Loucy (cell line): ENCODE results near the gene TXNDC11.

Experiments used
- H2AFZ ChIP-seq: fragments of 200-600 bp; sonication (generic); 2 replicates; pipeline ENCODE4 v1.6.0; 2016; ENCODE audit warnings: antibody characterized with exemption, mild to moderate bottlenecking, low read length, moderate library complexity
- H3F3A ChIP-seq: fragments of 200-600 bp; 2 replicates; pipeline ENCODE4 v1.6.0; 2016; ENCODE audit warnings: antibody characterized with exemption, low read depth, mild to moderate bottlenecking
- H3K27me3 ChIP-seq: fragments of 200-600 bp; sonication (generic); 2 replicates; pipeline ENCODE4 v1.6.1; 2014; ENCODE audit warnings: low read length, mild to moderate bottlenecking; ENCODE audit not compliant: insufficient read depth, poor library complexity, severe bottlenecking
- H3K36me3 ChIP-seq: fragments of 200-600 bp; sonication (generic); 2 replicates; pipeline ENCODE4 v1.6.1; 2016; ENCODE audit warnings: low read length; ENCODE audit not compliant: insufficient read depth
- H3K4me1 ChIP-seq: fragments of 200-600 bp; sonication (generic); 2 replicates; pipeline ENCODE4 v1.5.1; 2014; ENCODE audit warnings: low read length, mild to moderate bottlenecking; ENCODE audit not compliant: insufficient read depth, poor library complexity, severe bottlenecking
- H3K4me2 ChIP-seq: fragments of 200-600 bp; sonication (generic); 2 replicates; pipeline ENCODE4 v1.6.0; 2014; ENCODE audit warnings: antibody characterized with exemption, low read length, low read depth, mild to moderate bottlenecking; ENCODE audit not compliant: poor library complexity, severe bottlenecking
- H3K4me3 ChIP-seq: fragments of 200-600 bp; sonication (generic); 2 replicates; pipeline ENCODE4 v1.5.1; 2014; ENCODE audit warnings: low read length, mild to moderate bottlenecking, mixed read lengths; ENCODE audit not compliant: poor library complexity, severe bottlenecking
- H3K79me2 ChIP-seq: fragments of 200-600 bp; sonication (generic); 2 replicates; pipeline ENCODE4 v1.6.1; 2014; ENCODE audit warnings: low read length; ENCODE audit not compliant: insufficient read depth
- H3K9ac ChIP-seq: fragments of 200-600 bp; sonication (generic); 2 replicates; pipeline ENCODE4 v1.6.0; 2014; ENCODE audit warnings: mild to moderate bottlenecking, low read depth, low read length, moderate library complexity; ENCODE audit not compliant: poor library complexity, severe bottlenecking
- H3K9me2 ChIP-seq: fragments of 200-600 bp; sonication (generic); replicated peaks from 2 replicates; pipeline ENCODE4 v1.6.1; 2016; ENCODE audit warnings: low read depth, low read length, mixed read lengths
- H3K9me3 ChIP-seq: fragments of 200-600 bp; sonication (generic); 2 replicates; pipeline ENCODE4 v1.6.1; 2014; ENCODE audit warnings: mild to moderate bottlenecking, antibody characterized with exemption, low read length, low read depth; ENCODE audit not compliant: insufficient read depth
- H4K20me1 ChIP-seq: fragments of 200-600 bp; sonication (generic); 2 replicates; pipeline ENCODE4 v1.6.0; 2014; ENCODE audit warnings: antibody characterized with exemption, low read length, mild to moderate bottlenecking; ENCODE audit not compliant: insufficient read depth, poor library complexity, severe bottlenecking
- CTCF ChIP-seq: fragments of 200-600 bp; sonication (generic); conservative IDR thresholded peaks from 2 replicates; pipeline ENCODE4 v1.5.1; 2014; ENCODE audit warnings: mild to moderate bottlenecking, antibody characterized with exemption, low read length
- EZH2phosphoT487 ChIP-seq: fragments of 200-600 bp; IDR thresholded peaks from 2 replicates; pipeline ENCODE4 v1.6.1; 2018; ENCODE audit warnings: antibody characterized with exemption, mild to moderate bottlenecking, moderate library complexity, borderline replicate concordance

TXNDC11 gene

GRCh38 chr16:11681556-11681955, 61.1 kb downstream of the TXNDC11 start:
- no peaks in the 10 kb centered on the region for H3K79me2 ChIP-seq
- H3K4me1 ChIP-seq = peaks cover 3% of the 10 kb centered on the region
- H3F3A ChIP-seq = no peaks in the 10 kb centered on the region
- no peaks in the 10 kb centered on the region for H3K27me3 ChIP-seq
- no peaks in the 10 kb centered on the region for H4K20me1 ChIP-seq
- H3K9ac ChIP-seq = no peak overlapping the region
- no peak overlapping the region for H3K4me3 ChIP-seq
- H3K9me2 ChIP-seq = no peaks in the 10 kb centered on the region
- peaks cover 35% of the 10 kb centered on the region; the same call in 1 of the 2 replicates for H3K36me3 ChIP-seq
- TF ChIP-seq CTCF (no peak), EZH2phosphoT487 (no peak)
- no peak overlapping the region for H3K4me2 ChIP-seq
- no peaks in the 10 kb centered on the region for H3K9me3 ChIP-seq
- H2AFZ ChIP-seq = no peak overlapping the region

GRCh38 chr16:11679941-11680911, 62.4 kb downstream of the TXNDC11 start:
- Histone ChIP-seq H2AFZ (no peak overlapping the region), H3K79me2 (no peaks in the 10 kb centered on the region), H3F3A (no peaks in the 10 kb centered on the region), H3K36me3 (peaks cover 35% of the 10 kb centered on the region; the same call in 1 of the 2 replicates), H3K9me3 (no peaks in the 10 kb centered on the region), H3K4me3 (no peak overlapping the region), H3K4me1 (peaks cover 3% of the 10 kb centered on the region), H4K20me1 (no peaks in the 10 kb centered on the region), H3K9ac (no peak overlapping the region), H3K9me2 (no peaks in the 10 kb centered on the region), H3K27me3 (no peaks in the 10 kb centered on the region), H3K4me2 (no peak overlapping the region)
- TF ChIP-seq CTCF = no peak
- TF ChIP-seq EZH2phosphoT487 = no peak

- Histone ChIP-seq H3K9me3 (no peaks in the 10 kb centered on the region), H3F3A (no peaks in the 10 kb centered on the region), H3K4me2 (no peak overlapping the region), H3K9ac (no peak overlapping the region), H3K4me3 (no peak overlapping the region), H3K4me1 (peaks cover 3% of the 10 kb centered on the region), H3K27me3 (no peaks in the 10 kb centered on the region), H3K9me2 (no peaks in the 10 kb centered on the region), H2AFZ (no peak overlapping the region), H3K79me2 (no peaks in the 10 kb centered on the region), H3K36me3 (peaks cover 29% of the 10 kb centered on the region; the same call in 1 of the 2 replicates), H4K20me1 (no peaks in the 10 kb centered on the region)
- TF ChIP-seq EZH2phosphoT487 (no peak), CTCF (no peak)
These were observed 63.4 kb downstream of the TXNDC11 start for GRCh38 chr16:11679250-11679649.
